Measurements from ENCODE around the gene TYMP.
A peak's percentile ranks its signal among the peaks of the same experiment; 100 is the strongest.

The TYMP gene, protein sequence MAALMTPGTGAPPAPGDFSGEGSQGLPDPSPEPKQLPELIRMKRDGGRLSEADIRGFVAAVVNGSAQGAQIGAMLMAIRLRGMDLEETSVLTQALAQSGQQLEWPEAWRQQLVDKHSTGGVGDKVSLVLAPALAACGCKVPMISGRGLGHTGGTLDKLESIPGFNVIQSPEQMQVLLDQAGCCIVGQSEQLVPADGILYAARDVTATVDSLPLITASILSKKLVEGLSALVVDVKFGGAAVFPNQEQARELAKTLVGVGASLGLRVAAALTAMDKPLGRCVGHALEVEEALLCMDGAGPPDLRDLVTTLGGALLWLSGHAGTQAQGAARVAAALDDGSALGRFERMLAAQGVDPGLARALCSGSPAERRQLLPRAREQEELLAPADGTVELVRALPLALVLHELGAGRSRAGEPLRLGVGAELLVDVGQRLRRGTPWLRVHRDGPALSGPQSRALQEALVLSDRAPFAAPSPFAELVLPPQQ

DNA sequence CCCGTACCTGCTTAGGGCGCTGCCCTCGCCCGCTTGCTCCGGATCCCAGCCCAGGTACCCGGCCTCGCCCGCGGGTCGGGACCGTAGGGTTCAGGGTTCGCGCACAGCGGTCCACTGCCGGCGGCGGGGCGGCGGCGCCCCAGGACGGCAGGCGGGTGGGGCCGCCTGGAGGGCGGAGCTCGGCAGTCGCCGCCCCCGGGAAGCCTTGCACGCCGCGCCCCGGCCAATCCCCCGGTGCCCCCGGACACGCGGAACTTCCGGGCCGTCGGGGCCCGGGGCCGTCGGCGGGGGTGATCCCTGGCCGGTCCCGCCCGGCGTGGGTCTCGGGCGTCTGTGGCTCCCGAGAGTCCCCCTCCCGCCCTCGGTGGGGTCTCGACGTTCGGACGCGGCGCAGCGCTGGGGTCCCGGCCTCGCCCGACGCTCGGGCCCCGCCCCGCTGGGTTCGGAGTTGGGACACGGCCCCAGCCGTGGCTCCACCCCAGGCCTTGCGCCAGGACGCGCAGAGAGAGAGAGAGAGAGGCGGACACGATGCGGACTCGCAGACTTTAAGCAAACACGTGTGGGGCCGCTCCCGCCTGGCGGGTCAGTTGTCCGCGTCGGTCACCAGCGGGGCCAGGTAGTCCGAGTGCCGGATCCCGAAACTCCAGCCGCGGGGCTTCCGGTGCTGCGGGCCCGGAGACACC is at the start of gene TYMP:
TSS of gene TYMP (minus strand) at position 116 of the 683 bp plus-strand sequence. CDS start 303 bp downstream, outside the sequence.
- DNase-seq (ENCODE audit: extremely low read depth, low read depth), result no peak
- H3K4me3 ChIP-seq (replicated peaks; ENCODE audit: low read depth, low read length), result peak within 1 kb of the TSS; percentile 43
- TF ChIP-seq, protein P1, sequence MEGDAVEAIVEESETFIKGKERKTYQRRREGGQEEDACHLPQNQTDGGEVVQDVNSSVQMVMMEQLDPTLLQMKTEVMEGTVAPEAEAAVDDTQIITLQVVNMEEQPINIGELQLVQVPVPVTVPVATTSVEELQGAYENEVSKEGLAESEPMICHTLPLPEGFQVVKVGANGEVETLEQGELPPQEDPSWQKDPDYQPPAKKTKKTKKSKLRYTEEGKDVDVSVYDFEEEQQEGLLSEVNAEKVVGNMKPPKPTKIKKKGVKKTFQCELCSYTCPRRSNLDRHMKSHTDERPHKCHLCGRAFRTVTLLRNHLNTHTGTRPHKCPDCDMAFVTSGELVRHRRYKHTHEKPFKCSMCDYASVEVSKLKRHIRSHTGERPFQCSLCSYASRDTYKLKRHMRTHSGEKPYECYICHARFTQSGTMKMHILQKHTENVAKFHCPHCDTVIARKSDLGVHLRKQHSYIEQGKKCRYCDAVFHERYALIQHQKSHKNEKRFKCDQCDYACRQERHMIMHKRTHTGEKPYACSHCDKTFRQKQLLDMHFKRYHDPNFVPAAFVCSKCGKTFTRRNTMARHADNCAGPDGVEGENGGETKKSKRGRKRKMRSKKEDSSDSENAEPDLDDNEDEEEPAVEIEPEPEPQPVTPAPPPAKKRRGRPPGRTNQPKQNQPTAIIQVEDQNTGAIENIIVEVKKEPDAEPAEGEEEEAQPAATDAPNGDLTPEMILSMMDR (IDR thresholded peaks at IDR 0.05; ENCODE audit: low read depth, low read length, missing control alignments), result no peak

DNA sequence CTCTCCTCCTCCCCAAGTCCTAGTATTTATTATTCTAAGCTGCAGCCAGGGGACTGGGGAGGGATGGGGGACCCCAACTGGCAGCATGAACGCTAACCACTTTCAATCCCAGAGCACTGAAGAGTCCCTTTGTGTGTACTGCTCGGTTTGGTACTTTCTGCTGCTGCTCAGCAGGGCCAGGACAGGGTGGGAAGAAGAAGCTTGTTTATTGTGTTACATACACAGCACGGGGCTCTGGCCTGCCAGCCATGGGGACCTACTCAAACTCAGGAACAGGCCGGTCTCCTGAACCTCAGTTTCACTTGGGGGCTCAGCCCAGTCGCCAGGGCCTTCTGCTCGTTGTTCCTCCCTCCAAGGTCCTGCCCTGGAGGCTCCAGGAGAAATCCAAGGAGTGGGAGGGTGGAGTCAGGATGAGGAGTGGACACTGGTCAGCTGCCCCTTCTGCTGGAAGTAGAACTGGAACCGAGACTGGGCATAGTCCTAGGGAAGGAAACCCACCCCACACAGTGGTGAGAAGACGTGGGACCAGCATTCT is 49.0 kb upstream of the TYMP start:
- TF ChIP-seq, protein P1 (IDR thresholded peaks at IDR 0.05; ENCODE audit: low read depth, low read length, missing control alignments), result no peak
- no peak overlapping the region for H3K4me3 ChIP-seq (replicated peaks; ENCODE audit: low read depth, low read length)

DNA sequence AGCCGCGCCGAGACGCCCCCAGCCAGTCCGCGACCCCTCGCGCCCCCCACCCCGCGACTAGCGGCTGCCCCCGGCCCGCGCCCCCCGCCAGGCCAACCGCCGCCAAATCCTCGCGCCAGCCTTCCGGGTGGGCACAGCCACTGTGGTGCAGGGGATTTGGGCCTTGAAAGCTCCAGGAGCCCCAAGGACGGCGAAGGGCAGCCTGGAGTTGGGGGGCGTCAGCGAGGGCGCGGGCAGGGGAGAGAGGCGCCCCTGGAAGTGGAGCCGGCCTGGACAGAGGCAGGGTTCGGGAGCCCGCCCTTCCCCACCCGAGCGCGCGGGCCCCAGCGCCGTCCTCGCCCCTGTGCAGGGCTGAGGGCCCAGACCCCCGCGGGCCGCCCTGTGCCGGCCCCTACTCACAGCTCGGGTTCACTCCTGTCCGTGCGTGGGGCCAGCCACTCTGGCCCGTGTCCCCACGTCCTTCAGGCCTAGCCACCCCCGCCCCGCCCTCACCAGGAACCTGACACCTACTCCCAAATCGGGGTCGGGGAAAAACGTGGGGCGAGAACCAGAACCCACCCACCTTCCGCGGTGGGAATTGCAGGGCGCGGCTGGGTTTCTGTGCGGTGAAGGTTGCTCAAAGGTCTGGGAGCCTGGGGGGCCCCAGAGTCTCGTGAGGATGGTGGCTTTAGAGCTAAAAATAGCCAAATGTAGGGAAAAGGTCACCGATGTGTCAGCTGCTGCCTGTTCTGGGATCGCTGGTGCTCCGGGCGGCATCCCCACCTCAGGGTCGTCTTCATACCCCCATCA is 48.4 kb upstream of the TYMP start, which contains the start of gene CPT1B:
TSS of gene CPT1B (minus strand) at position 441 of the 789 bp plus-strand sequence. CDS start 512 bp downstream, outside the sequence.
- H3K4me3 ChIP-seq (replicated peaks; ENCODE audit: low read depth, low read length), result no peak within 1 kb of the TSS
- DNase-seq (ENCODE audit: extremely low read depth, low read depth), result no peak
- TF ChIP-seq, protein P1 (IDR thresholded peaks at IDR 0.05; ENCODE audit: low read depth, low read length, missing control alignments), result no peak

More for the DNA sequence above, 49.0 kb upstream of the TYMP start:
- no peak for DNase-seq (ENCODE audit: extremely low read depth, low read depth)

DNA sequence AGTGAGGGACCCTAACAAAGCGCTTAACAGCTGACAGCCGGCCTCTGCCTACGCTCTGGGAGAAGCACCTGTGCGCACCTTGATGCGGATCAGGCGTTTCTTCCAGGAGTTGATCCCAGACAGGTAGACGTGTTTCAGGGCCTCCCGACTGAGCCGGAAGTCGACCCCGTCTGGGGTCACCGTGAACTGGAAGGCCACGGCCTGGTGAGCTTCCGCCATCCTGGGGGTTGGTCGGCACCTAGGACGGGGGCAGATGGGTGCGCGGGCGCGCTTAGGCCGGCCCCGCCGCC is 47.8 kb upstream of the TYMP start:
- TF ChIP-seq, protein P1 (IDR thresholded peaks at IDR 0.05; ENCODE audit: low read depth, low read length, missing control alignments), result no peak
- H3K4me3 ChIP-seq (replicated peaks; ENCODE audit: low read depth, low read length), result no peak overlapping the region
- DNase-seq (ENCODE audit: extremely low read depth, low read depth), result no peak

DNA sequence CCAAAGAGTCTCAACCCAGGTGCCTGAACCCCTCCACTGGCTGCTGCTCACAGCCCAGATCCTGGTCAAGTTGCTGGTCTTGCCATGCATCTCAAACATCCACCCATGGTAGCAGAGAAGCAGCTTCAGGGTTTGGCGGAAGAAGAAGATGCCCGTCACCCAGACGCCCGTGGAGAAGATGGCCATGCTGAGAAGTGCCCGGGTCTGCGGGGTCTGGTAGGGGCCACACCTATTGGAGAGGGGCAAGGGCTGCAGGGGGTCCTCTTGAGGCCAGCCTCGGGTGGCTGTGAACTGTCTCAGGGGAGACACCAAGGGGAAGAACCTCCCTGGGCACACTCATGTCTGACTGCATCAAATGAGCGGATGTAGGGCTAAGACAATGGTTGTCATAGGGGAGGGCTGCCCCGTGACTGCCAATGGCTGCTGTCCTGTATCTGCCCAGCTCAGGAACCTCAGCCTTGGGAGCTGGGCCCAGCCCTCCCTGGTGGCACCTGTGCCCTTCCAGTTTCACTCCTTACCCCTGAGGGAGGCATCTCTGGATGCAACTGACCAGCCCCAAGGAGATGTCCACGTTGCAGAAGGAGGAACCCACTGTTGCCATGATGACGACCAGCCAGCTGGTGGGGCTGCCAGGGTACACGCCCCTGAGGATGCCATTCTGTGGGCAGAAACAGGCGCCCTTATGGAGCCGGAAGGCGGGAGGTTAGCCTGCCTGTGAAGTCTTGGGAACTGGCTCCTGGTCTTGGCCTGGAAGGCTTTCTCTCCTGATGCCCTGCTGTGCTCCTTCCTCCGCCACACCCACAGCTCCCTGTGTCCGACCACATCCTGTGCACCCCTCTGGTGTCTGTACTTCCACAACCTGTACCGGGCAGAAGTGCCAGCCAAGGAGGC is 47.2 kb upstream of the TYMP start:
- TF ChIP-seq, protein P1 (IDR thresholded peaks at IDR 0.05; ENCODE audit: low read depth, low read length, missing control alignments), result no peak
- no peak for DNase-seq (ENCODE audit: extremely low read depth, low read depth)
- H3K4me3 ChIP-seq (replicated peaks; ENCODE audit: low read depth, low read length), result no peak overlapping the region

All from HFF-Myc (cell line).